DMS79 treated with DMSO at 0.1 percent for 48 hours (cell line): ENCODE results near the gene AKT3.
"Not testable (repeated sequence)": the region's sequence is repeated elsewhere in the genome, so short reads cannot be mapped to it uniquely, and the experiment has no call there.

Source experiments
- DNase-seq: peaks from one replicate; lab custom pipeline; 2025; lab: John Stamatoyannopoulos, UW

AKT3 gene

DNA sequence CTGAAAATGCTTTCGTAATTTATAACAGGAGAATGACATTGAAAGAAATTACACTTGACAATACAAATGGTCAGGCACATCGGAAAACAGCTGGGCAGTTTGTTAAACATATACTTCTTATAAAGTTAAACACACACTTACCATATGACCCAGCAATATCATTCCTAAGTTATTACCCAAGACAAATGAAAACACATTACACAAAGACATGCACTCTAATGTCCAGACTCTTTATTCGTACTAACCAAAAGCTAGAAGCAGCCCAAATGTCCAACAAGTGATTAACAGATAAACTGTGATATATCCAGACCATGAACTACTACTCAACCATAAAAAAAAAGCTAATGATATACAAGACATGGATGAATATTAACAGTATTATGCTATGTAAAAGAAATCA, 8.5 kb downstream of the AKT3 start:
- no peak for DNase-seq

DNA sequence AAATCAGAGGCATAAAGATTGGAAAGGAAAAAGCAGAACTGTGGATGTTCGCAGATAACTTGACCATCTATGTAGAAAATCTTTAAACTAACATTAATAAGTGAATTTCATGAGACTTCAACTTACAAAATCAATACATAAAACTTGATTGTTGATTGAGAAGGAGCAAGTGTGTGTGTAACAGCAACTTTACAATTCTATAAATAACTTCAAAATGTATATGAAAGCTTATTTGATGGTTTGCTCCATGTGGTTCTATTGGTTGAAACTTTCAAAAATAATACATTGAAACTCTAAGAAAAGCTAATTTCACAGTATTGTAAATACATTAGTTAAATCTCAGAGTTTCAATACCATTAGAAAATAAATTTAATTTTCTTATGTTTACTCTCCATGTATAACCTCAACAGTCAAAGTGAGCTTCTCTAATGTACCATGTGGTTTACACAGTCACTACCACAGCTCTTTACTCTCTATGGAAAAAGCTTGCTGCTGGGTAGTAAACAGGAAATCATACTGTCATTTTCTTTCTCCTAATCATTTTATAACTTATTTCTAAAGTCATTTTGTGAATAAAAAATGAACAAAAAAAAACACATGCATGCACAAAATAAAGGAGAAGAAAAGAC, 12.0 kb downstream of the AKT3 start:
- no peak for DNase-seq

DNA sequence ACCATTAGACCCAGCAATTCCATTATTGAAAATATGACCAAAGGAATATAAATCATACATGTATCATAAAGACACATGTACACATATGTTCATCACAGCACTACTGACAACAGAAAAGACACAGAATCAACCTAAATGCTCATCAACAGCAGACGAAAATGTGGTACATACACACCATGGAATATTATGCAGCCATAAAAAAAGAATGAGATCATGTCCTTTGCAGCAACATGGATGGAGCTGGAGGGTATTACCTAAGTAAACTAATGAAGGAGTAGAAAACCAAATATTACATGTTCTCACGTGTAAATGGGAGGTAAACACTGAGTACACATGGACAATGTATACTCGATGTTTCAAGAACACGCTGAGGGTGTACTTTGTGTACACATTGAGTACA, 15.9 kb downstream of the AKT3 start:
- DNase-seq = no peak

DNA sequence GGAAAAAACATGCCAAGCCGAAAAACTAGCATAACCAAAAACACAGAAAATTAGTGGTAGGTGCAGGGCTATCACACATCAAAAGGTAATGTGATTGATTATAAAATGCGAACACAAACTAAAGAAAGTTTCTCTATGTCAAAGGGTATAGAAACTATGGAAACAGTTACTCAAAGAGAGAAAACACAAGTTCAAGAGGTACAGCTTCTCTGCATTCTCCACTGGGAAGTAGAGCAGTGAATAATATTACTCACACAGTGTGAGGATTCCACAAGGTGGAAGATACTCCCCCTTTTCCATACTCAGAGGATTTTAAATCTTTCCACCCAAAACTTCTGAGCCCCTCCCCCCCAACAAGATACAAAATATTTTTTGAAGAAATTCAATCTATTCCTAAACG, 18.6 kb downstream of the AKT3 start:
- DNase-seq = no peak

DNA sequence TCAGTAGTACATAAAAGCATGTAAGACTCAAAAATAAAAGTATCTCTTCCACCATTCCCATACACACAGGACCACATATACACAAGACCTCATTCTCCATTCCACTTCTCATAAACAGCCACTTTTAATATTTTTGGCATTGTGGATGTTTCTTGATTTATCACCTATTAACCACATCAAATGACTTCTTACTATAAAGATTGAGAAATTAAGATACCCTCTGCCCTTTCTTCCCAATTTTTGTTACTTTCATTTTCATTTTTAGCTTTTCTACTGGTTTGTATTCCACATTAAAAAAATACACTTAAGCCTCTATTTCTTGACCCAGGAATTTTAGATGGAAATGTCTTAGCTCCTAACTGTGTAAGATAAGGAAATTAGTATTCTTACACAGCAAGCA, 22.8 kb downstream of the AKT3 start:
- DNase-seq = no peak

DNA sequence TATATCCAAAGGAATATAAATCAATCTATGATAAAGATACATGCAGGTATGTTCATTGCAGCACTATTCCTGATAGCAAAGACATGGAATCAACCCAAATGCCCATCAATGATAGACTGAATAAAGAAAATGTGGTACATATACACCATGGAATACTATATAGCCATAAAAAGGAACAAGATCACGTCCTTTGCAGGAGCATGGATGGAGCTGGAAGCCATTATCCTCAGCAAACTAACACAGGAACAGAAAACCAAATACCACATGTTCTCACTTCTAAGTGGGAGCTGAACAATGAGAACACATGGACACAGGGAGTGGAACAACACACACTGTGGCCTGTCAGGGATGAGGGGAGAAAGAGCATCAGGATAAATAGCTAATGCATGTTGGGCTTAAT, 25.1 kb downstream of the AKT3 start:
- not testable (repeated sequence) for DNase-seq

DNA sequence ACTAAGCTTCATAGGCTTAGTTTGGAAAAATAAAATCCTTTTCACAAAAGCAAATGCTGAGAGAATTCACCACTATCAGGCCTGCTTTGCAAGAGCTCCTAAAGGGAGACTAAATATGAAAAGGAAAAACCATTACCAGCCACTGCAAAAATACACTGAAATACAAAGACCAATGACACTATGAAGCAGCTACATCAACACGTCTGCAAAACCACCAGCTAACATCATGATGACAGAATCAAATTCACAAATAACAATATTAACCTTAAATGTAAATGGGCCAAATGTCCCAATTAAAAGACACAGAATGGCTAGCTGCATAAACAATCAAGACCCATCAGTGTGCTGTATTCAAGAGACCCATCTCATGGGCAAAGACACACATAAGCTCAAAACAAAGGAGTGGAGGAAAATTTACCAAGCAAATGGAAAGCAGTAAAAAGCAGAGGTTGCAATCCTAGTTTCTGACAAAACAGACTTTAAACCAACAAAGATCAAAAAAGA, 28.8 kb downstream of the AKT3 start:
- DNase-seq = no peak

DNA sequence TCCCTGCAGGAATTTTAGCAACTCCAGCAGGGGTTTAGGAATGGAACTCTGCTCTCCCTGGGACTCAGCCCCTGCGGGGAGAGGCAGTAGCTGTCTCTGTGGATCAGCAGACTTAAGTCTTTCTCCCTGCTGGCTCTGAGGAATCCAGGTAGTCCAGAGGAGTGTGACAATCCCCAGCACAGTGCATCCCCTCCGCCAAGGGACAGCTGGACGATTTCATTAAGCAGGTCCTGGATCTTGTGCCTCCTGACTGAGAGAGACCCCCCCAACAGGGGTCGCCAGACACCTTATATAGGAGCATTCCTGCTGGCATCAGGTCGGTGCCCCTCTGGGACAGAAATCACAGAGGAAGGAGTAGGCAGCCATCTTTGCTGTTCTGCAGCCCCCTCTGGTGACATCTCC, 30.6 kb downstream of the AKT3 start:
- no peak for DNase-seq

DNA sequence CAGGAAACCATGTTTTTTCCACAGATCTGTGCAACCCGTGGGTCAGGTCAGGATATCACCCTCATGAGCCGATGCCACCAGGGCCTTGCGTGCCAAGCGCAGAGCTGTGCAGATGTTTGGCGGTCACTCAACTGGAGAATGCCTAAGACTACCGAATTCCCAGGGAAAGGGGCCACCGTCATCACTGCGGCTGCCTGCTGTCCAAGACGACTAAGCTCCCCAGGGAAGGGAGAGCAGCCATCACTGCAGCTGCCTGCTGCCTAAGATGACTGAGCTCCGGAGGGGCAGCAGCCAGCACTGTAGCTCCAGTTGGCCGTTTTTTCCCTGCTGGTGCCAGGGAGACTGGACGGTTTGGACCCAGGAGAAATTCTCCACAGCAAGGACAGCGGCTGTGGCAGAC, 31.1 kb downstream of the AKT3 start:
- DNase-seq = no peak

DNA sequence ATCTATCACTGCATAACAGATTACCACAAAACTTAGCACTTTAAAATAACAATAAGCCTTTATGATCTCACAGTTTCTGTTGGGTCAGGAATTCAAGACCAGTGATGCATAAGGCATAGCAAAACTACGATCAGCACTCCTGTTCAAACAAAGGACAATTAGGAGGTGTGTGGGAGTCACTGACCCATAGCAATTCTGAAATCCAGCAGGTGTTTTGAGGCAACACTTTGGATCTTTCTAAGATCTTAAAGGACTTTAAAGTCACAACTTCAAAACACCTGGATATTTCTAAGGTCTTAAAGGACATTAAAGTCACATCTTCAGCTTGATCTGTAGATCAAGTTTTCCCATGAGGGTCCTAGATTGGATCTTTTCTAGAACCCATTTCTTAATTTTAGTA, 35.3 kb downstream of the AKT3 start:
- DNase-seq = no peak

DNA sequence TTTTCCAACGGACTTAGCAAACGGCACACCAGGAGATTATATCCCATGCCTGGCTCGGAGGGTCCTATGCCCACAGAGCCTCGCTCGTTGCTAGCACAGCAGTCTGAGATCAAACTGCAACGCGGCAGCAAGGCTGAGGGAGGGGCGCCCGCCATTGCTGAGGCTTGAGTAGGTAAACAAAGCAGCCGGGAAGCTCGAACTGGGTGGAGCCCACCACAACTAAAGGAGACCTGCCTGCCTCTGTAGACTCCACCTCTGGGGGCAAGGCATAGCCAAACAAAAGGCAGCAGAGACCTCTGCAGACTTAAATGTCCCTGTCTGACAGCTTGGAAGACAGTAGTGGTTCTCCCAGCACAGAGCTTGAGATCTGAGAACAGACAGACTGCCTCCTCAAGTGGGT, 42.7 kb downstream of the AKT3 start:
- not testable (repeated sequence) for DNase-seq

DNA sequence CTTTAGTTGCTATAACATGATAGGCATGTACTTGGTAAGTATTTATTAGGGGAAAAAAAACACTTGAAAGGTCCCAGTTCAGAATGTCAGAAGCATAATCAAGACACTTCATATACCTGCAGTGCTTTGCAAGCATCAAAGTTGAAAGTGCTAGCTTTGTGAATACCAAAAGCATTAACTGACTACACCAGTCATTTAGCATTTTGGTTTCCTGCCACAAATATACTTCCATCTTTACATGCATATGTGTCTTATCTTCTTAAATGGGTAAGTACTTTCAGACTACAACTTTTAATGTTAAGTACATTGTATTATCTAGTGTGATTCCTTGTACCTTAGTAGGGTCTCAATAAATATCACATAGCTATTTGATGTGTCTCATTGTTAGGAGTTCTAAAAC, 43.7 kb downstream of the AKT3 start:
- no peak for DNase-seq

DNA sequence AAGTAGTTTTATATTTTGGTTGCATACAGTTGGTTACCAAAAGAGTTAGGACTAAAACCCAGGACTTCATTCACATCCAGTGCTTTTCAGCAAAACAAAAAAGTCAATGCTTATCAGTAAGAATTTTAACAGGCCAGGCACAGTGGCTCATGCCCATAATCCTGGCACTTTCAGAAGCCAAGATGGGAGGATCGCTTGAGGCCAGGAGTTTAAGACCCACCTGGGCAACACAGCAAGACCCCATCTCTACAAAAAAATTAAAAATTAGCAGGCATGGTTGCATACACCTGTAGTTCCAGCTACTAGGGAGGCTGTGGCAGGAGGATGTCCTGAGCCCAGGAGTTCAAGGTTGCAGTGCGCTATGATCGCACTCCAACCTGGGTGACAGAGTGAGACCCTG, 47.3 kb downstream of the AKT3 start:
- DNase-seq = no peak

DNA sequence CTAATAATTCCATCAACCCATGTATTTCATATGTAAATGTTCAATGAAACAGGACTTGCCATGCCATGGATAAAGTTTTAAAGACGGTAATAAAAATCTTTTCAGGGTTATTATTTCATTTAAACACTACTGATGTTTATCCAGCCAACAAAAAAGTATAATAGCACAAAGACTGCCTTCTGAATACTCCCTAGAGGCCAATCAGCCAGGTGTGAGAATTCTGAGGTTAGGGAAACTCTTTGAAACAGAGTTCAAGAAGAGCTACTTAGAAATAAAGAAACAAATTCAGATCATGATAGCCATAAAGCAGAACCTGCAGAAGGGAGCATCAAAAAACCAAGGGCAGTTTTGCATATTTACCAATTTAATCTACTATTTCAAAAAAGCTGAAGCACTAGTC, 48.7 kb downstream of the AKT3 start:
- DNase-seq = no peak

DNA sequence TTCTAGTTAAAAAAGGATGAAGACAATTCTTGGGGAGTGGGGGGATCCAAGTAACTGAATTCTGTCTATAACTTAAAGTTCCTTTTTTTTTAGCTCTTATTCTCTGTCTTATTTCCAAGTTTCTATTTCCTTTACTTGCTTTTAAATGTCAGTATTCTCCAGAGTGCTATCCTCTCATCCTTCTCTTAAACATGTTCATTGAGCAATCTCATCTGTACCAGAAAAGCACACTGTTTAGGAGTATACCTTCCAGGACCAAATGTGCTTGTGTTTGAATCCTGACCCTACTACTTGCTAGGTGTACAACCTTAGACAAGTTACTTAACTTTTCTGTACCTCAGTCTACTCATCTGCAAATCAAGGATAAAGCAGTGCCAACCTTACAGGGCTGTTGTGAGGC, 50.1 kb downstream of the AKT3 start:
- no peak for DNase-seq

DNA sequence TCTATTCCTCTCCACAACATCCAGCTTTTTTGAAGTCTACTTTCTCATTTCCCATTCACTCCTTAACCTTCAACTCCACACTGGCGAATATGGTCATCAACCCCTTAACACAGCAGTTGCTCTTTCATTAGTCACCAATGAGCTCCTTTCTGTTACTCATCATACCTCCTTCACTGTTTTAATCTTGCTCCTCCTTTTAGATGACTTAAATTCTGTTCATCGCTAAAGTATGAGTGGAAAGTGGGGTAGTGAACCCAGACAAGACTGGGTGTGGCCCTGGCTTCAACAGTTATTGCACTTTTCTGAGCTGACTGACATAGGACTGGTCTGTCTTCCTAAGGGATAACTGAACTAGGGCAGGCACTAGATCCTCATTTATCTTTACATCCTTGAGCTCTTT, 51.3 kb downstream of the AKT3 start:
- DNase-seq = no peak

DNA sequence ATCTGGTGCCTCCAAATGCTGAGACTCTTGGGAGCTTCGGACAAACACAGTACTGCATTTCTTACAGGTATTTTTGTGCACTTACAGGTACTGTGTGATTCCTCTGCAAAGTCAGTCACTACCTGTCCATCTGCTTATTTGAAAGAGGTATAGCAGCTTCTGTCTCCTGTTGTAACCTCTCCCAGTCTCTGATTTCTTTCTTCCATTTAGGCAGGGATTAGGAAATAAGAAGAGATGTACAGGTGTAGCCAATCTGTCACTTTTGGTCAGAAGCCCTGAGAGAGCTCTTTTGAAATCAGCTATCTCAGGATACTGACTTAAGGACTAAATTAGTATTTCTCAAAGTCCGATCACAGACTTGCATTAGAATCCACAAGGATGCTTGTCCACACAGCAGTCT, 54.0 kb downstream of the AKT3 start:
- no peak for DNase-seq

DNA sequence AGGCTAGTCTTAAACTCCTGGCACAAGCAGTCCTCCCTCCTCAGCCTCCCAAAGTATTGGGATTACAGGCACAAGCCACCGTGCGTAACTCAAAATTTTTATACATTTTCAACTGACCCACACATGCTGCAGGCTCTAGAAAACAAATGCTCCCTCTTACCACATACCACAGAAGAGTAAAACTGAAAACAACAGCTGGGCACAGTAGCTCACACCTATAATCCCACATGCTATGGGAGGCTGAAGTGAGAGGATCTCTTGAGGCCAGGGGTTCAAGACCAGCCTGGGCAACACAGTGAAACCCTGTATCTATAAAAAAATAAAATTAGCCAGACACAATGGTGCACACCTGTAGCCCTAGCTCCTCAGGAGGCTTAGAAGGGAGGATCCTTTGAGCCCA, 56.7 kb downstream of the AKT3 start:
- no peak for DNase-seq

DNA sequence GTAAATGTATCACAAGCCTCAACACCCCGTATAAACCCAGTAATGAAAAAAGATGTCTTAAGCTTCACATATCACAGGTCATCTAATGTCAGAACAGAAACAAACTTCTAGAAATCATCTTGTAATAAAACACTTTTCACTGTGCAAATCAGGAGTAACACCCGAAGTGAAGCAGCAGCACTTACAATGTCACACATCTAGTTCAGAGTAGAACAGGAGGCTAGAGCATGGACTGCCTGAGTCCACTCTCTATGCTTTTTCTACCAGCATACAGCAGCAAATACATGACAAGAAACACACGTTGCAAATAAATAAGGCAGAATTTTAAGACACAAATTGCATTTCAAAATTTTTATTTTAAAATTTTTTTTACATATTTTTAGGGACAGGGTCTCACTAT, 57.2 kb downstream of the AKT3 start:
- DNase-seq = no peak

DNA sequence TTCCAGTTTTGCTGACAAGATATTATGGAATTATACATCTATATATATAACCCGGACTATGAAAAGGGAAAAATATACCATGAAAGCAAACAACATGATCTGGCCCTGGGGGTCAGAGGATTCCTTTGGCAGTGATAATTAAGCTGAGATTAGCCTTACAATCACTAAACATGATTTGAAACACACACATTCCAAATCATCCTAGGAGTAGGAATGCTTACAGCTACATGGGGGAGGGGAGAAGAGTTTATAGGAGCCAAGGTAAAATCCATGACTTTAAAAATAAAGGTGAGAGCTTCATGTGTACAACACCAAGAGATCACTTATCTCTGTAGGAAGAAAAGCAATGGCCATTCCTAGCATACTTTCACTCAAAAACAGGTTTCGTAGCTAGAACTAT, 57.6 kb downstream of the AKT3 start:
- DNase-seq = no peak

DNA sequence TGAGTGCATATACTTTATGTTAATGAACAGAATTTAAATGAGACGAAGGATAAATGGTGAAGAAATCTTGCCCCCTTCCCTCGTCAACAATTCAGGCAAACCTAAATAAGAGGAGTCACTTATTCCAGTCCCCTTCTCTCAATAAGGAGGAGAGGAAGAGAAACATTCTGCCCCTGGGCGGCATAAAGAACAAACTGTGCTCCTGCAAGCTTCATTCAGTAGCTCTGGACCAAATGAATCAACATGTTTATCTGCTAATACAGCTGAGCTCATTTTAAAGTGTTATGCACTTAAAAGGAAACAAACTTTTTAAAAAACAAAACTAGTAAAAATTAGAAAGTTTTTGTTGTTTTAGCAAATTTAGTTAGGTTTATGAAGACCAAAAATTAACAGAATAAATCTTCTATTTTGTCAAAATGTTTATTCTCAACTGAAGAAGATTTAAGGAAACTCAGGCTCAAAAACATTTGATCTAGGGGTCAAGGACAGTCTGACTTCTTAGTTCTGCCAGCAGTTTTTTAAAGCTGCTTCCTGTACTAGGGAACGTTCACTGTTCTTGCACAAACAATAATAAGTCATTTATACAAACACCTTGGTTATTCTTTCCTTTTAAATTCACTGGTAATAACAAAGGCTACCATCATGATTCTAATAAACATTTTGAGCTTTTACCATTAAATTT, 58.3 kb downstream of the AKT3 start:
- DNase-seq = no peak

DNA sequence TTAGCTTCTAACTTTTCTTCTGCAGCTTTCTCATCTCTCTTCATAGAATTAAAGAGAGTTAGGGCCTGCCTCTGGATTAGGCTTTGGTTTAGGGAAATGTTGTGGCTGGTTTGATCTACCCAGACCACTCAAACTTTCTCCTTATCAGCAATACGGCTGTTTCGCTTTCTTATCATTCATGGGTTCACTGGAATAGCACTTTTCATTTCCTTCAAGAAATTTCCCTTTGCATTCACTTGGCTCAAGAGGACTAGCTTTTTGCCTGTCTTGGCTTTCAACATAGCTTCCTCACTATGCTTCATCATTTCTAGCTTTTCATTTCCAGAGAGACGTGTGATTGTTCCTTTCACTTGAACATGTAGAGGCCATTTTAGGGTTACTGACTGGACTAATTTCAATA, 59.6 kb downstream of the AKT3 start:
- DNase-seq = no peak

DNA sequence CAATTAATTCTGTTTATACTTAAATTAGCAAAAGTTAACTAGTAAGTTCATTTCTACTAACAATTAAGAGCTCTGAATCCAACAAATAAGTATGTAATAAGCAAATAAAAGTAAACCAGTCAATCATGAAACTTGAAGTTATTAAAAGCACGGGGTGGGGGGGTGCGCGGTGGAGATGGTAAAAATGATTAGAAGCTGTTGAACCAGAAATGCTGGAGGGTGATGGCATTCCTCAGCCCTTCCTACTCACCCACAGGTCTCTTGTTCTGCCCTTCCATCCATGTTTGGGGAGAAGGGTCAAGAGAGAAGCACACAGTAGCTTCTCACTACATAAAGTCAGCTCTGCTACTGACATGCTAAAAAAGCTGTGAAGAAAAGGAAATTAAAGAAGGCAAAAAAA, 63.5 kb downstream of the AKT3 start:
- DNase-seq = no peak

DNA sequence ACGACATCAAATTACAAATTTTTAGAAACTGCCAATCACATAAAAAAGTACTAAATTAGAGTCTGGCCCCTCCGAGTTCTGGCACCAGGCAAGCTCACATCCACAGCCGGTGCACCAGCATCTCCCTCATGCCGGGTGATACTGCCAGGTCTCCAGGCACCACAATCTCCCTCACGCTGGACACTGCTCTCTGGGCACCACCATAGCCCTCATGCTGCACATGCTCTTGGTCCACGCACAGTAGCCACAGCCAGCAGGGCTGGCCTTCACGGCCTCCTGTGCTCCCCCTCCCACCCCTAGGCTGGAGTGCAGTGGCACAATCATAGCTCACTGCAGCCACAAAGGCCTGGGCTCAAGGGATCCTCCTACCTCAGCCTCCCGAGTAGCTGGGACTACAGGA, 65.5 kb downstream of the AKT3 start:
- DNase-seq = no peak
